GM18519 (cell line): ENCODE data around the gene OR4K1.
"Not testable (repeated sequence)": the region's sequence is repeated elsewhere in the genome, so short reads cannot be mapped to it uniquely, and the experiment has no call there.

Experiments used
- ATAC-seq: cut with Tn5 transposase; IDR thresholded peaks from one replicate; pipeline ENCODE4 v1.9.1; 2021; ENCODE audit warnings: mild to moderate bottlenecking, moderate library complexity; ENCODE audit not compliant: unreplicated experiment, low FRiP score

The OR4K1 gene

GRCh38 chr14:19930617-19931016 is at the start of gene OR4K1:
Gene OR4K1, plus strand, starts transcription at chr14:19930917. Its CDS starts 4,750 bp downstream, at chr14:19935667.
- no peak for ATAC-seq

GRCh38 chr14:19895282-19895681 is 35.4 kb upstream of the OR4K1 start:
- ATAC-seq: no peak

GRCh38 chr14:19900999-19901398 is 29.7 kb upstream of the OR4K1 start:
- ATAC-seq: no peak

- ATAC-seq: no peak
Observed at GRCh38 chr14:19902409-19902808, 28.3 kb upstream of the OR4K1 start.

GRCh38 chr14:19906665-19907064 is 24.1 kb upstream of the OR4K1 start:
- no peak for ATAC-seq

GRCh38 chr14:19911114-19911513 is 19.6 kb upstream of the OR4K1 start:
- ATAC-seq: no peak

GRCh38 chr14:19917243-19917642 is 13.5 kb upstream of the OR4K1 start:
- no peak for ATAC-seq

GRCh38 chr14:19917955-19918518 is 12.7 kb upstream of the OR4K1 start:
- ATAC-seq: no peak

- ATAC-seq: no peak
Observed at GRCh38 chr14:19918553-19919264, 12.0 kb upstream of the OR4K1 start.

- ATAC-seq: no peak
Observed at GRCh38 chr14:19920021-19920657, 10.6 kb upstream of the OR4K1 start, which contains the start of gene OR4K5. Gene OR4K5, plus strand, starts transcription at chr14:19920607. Its CDS starts 0 bp downstream, at chr14:19920607.

- no peak for ATAC-seq
Observed at GRCh38 chr14:19941668-19942067, 11.0 kb downstream of the OR4K1 start.

- ATAC-seq: no peak
Observed at GRCh38 chr14:19947413-19948090, 16.8 kb downstream of the OR4K1 start.

- no peak for ATAC-seq
Observed at GRCh38 chr14:19949218-19949617, 18.5 kb downstream of the OR4K1 start.

- not testable (repeated sequence) for ATAC-seq
Observed at GRCh38 chr14:19969735-19970134, 39.0 kb downstream of the OR4K1 start.

- ATAC-seq: no peak
Observed at GRCh38 chr14:19974844-19975243, 44.1 kb downstream of the OR4K1 start.

GRCh38 chr14:19975291-19975690 is 44.6 kb downstream of the OR4K1 start, which contains the start of gene OR4K15:
Gene OR4K15, plus strand, starts transcription at chr14:19975591. Its CDS starts 0 bp downstream, at chr14:19975591.
- ATAC-seq: no peak
